Loucy (cell line): ENCODE data around the gene SLC10A7.

Source experiments
- H2AFZ ChIP-seq: fragments of 200-600 bp; sonication (generic); 2 replicates; pipeline ENCODE4 v1.6.0; 2016; ENCODE audit warnings: antibody characterized with exemption, mild to moderate bottlenecking, low read length, moderate library complexity
- H3F3A ChIP-seq: fragments of 200-600 bp; 2 replicates; pipeline ENCODE4 v1.6.0; 2016; ENCODE audit warnings: antibody characterized with exemption, low read depth, mild to moderate bottlenecking
- H3K27me3 ChIP-seq: fragments of 200-600 bp; sonication (generic); 2 replicates; pipeline ENCODE4 v1.6.1; 2014; ENCODE audit warnings: low read length, mild to moderate bottlenecking; ENCODE audit not compliant: insufficient read depth, poor library complexity, severe bottlenecking
- H3K36me3 ChIP-seq: fragments of 200-600 bp; sonication (generic); 2 replicates; pipeline ENCODE4 v1.6.1; 2016; ENCODE audit warnings: low read length; ENCODE audit not compliant: insufficient read depth
- H3K4me1 ChIP-seq: fragments of 200-600 bp; sonication (generic); 2 replicates; pipeline ENCODE4 v1.5.1; 2014; ENCODE audit warnings: low read length, mild to moderate bottlenecking; ENCODE audit not compliant: insufficient read depth, poor library complexity, severe bottlenecking
- H3K4me2 ChIP-seq: fragments of 200-600 bp; sonication (generic); 2 replicates; pipeline ENCODE4 v1.6.0; 2014; ENCODE audit warnings: antibody characterized with exemption, low read length, low read depth, mild to moderate bottlenecking; ENCODE audit not compliant: poor library complexity, severe bottlenecking
- H3K4me3 ChIP-seq: fragments of 200-600 bp; sonication (generic); 2 replicates; pipeline ENCODE4 v1.5.1; 2014; ENCODE audit warnings: low read length, mild to moderate bottlenecking, mixed read lengths; ENCODE audit not compliant: poor library complexity, severe bottlenecking
- H3K79me2 ChIP-seq: fragments of 200-600 bp; sonication (generic); 2 replicates; pipeline ENCODE4 v1.6.1; 2014; ENCODE audit warnings: low read length; ENCODE audit not compliant: insufficient read depth
- H3K9ac ChIP-seq: fragments of 200-600 bp; sonication (generic); 2 replicates; pipeline ENCODE4 v1.6.0; 2014; ENCODE audit warnings: mild to moderate bottlenecking, low read depth, low read length, moderate library complexity; ENCODE audit not compliant: poor library complexity, severe bottlenecking
- H3K9me2 ChIP-seq: fragments of 200-600 bp; sonication (generic); replicated peaks from 2 replicates; pipeline ENCODE4 v1.6.1; 2016; ENCODE audit warnings: low read depth, low read length, mixed read lengths
- H3K9me3 ChIP-seq: fragments of 200-600 bp; sonication (generic); 2 replicates; pipeline ENCODE4 v1.6.1; 2014; ENCODE audit warnings: mild to moderate bottlenecking, antibody characterized with exemption, low read length, low read depth; ENCODE audit not compliant: insufficient read depth
- H4K20me1 ChIP-seq: fragments of 200-600 bp; sonication (generic); 2 replicates; pipeline ENCODE4 v1.6.0; 2014; ENCODE audit warnings: antibody characterized with exemption, low read length, mild to moderate bottlenecking; ENCODE audit not compliant: insufficient read depth, poor library complexity, severe bottlenecking
- CTCF ChIP-seq: fragments of 200-600 bp; sonication (generic); conservative IDR thresholded peaks from 2 replicates; pipeline ENCODE4 v1.5.1; 2014; ENCODE audit warnings: mild to moderate bottlenecking, antibody characterized with exemption, low read length
- EZH2phosphoT487 ChIP-seq: fragments of 200-600 bp; IDR thresholded peaks from 2 replicates; pipeline ENCODE4 v1.6.1; 2018; ENCODE audit warnings: antibody characterized with exemption, mild to moderate bottlenecking, moderate library complexity, borderline replicate concordance

Gene SLC10A7

GRCh38 chr4:146294776-146295175 lies 227.0 kb downstream of the SLC10A7 start:
- Histone ChIP-seq H3K4me1 (no peaks in the 10 kb centered on the region), H3K27me3 (no peaks in the 10 kb centered on the region), H3K4me2 (no peak overlapping the region), H3K79me2 (no peaks in the 10 kb centered on the region), H4K20me1 (no peaks in the 10 kb centered on the region), H3F3A (no peaks in the 10 kb centered on the region), H3K36me3 (no peaks in the 10 kb centered on the region), H3K4me3 (no peak overlapping the region), H3K9me2 (no peaks in the 10 kb centered on the region), H2AFZ (no peak overlapping the region), H3K9ac (no peak overlapping the region), H3K9me3 (no peaks in the 10 kb centered on the region)
- TF ChIP-seq CTCF, result no peak
- no peak for TF ChIP-seq EZH2phosphoT487

- Histone ChIP-seq H3K4me1 (no peaks in the 10 kb centered on the region), H3K9ac (no peak overlapping the region), H3K9me2 (no peaks in the 10 kb centered on the region), H3K79me2 (no peaks in the 10 kb centered on the region), H3K4me3 (no peak overlapping the region), H4K20me1 (no peaks in the 10 kb centered on the region), H3K9me3 (no peaks in the 10 kb centered on the region), H2AFZ (no peak overlapping the region), H3F3A (no peaks in the 10 kb centered on the region), H3K27me3 (no peaks in the 10 kb centered on the region), H3K36me3 (no peaks in the 10 kb centered on the region), H3K4me2 (no peak overlapping the region)
- TF ChIP-seq EZH2phosphoT487 (no peak), CTCF (no peak)
These were observed 229.2 kb downstream of the SLC10A7 start for GRCh38 chr4:146292508-146292907.

- H2AFZ ChIP-seq, result no peak overlapping the region
- H3K79me2 ChIP-seq, result no peaks in the 10 kb centered on the region
- no peaks in the 10 kb centered on the region for H3K9me3 ChIP-seq
- H3K36me3 ChIP-seq, result no peaks in the 10 kb centered on the region; the same call in 1 of the 2 replicates
- no peaks in the 10 kb centered on the region for H3K27me3 ChIP-seq
- H3K4me3 ChIP-seq, result no peak overlapping the region
- H3F3A ChIP-seq, result no peaks in the 10 kb centered on the region
- no peaks in the 10 kb centered on the region for H4K20me1 ChIP-seq
- H3K9ac ChIP-seq, result no peak overlapping the region
- no peaks in the 10 kb centered on the region for H3K4me1 ChIP-seq
- TF ChIP-seq CTCF (no peak), EZH2phosphoT487 (no peak)
- H3K9me2 ChIP-seq, result no peaks in the 10 kb centered on the region
- H3K4me2 ChIP-seq, result no peak overlapping the region
These were observed 230.4 kb downstream of the SLC10A7 start for GRCh38 chr4:146291313-146291712.
